Muscle layer of duodenum (tissue), 2 donors: ENCODE data around the gene DEAF1.
A peak's percentile ranks its signal among the peaks of the same experiment; 100 is the strongest.

Experiments used
- H3K27ac ChIP-seq: one replicate; pipeline ENCODE4 v1.7.0; 2013; ENCODE audit warnings: mild to moderate bottlenecking, low read length
- H3K27me3 ChIP-seq: one replicate; pipeline ENCODE4 v1.7.0; 2013; ENCODE audit warnings: low read depth, mild to moderate bottlenecking, control low read depth, low read length
- H3K36me3 ChIP-seq, 2 donors: one replicate each; pipeline ENCODE4 v1.7.0; 2013; ENCODE audit warnings: low read length in 2 of 2, control low read depth in 1 of 2, mild to moderate bottlenecking in 1 of 2; ENCODE audit not compliant: insufficient read depth in 2 of 2, control insufficient read depth in 1 of 2
- H3K4me1 ChIP-seq, 2 donors: one replicate each; pipeline ENCODE4 v1.7.0; 2013; ENCODE audit warnings: low read length in 2 of 2, mild to moderate bottlenecking in 2 of 2, control low read depth in 1 of 2, moderate library complexity in 1 of 2; ENCODE audit not compliant: insufficient read depth in 2 of 2, control insufficient read depth in 1 of 2
- H3K4me3 ChIP-seq, 2 donors: one replicate each; pipeline ENCODE4 v1.7.0; 2013; ENCODE audit warnings: low read length in 2 of 2, low read depth in 1 of 2, mild to moderate bottlenecking in 1 of 2
- H3K9me3 ChIP-seq, 2 donors: one replicate each; pipeline ENCODE4 v1.7.0; 2013; ENCODE audit warnings: low read length in 2 of 2, control low read depth in 1 of 2, mild to moderate bottlenecking in 1 of 2; ENCODE audit not compliant: control insufficient read depth in 1 of 2
- donor health status: healthy.

DEAF1 gene

GRCh38 chr11:624705-625635 lies 70.1 kb downstream of the DEAF1 start, which contains the start of gene CDHR5:
Gene CDHR5 (minus strand): TSS chr11:624955. CDS start chr11:624902, 53 bp downstream.
- H3K9me3 ChIP-seq, result no peaks in the 10 kb centered on the region
- peak within 1 kb of the TSS in 1 of 2 donors; percentile 30 for H3K4me3 ChIP-seq
- H3K27me3 ChIP-seq, result no peaks in the 10 kb centered on the region
- peak within 1 kb of the TSS; percentile 45 for H3K27ac ChIP-seq
- no peaks in the 10 kb centered on the region for H3K36me3 ChIP-seq
- peaks cover 0 to 4% of the 10 kb centered on the region in 2 donors for H3K4me1 ChIP-seq

GRCh38 chr11:623999-624704 lies 70.9 kb downstream of the DEAF1 start:
- no peaks in the 10 kb centered on the region for H3K27me3 ChIP-seq
- H3K36me3 ChIP-seq, result no peaks in the 10 kb centered on the region
- H3K27ac ChIP-seq, result peak overlapping the region; percentile 45
- no peaks in the 10 kb centered on the region for H3K9me3 ChIP-seq
- peak overlapping the region in 1 of 2 donors; percentile 30 for H3K4me3 ChIP-seq
- H3K4me1 ChIP-seq, result peaks cover 0 to 4% of the 10 kb centered on the region in 2 donors

- H3K4me1 ChIP-seq, result peaks cover 0 to 4% of the 10 kb centered on the region in 2 donors
- H3K36me3 ChIP-seq, result no peaks in the 10 kb centered on the region
- H3K27me3 ChIP-seq, result no peaks in the 10 kb centered on the region
- H3K4me3 ChIP-seq, result no peak overlapping the region
- no peak overlapping the region for H3K27ac ChIP-seq
- no peaks in the 10 kb centered on the region for H3K9me3 ChIP-seq
Observed at GRCh38 chr11:623349-623869, 71.6 kb downstream of the DEAF1 start.

GRCh38 chr11:621838-622237 lies 73.2 kb downstream of the DEAF1 start:
- no peaks in the 10 kb centered on the region for H3K36me3 ChIP-seq
- H3K9me3 ChIP-seq, result no peaks in the 10 kb centered on the region

GRCh38 chr11:620935-621814 lies 73.8 kb downstream of the DEAF1 start:
- H3K36me3 ChIP-seq, result no peaks in the 10 kb centered on the region
- H3K9me3 ChIP-seq, result no peaks in the 10 kb centered on the region
- H3K4me3 ChIP-seq, result no peak overlapping the region
- no peak overlapping the region for H3K27ac ChIP-seq
- no peaks in the 10 kb centered on the region for H3K4me1 ChIP-seq
- H3K27me3 ChIP-seq, result no peaks in the 10 kb centered on the region

More at GRCh38 chr11:621838-622237, 73.2 kb downstream of the DEAF1 start:
- no peaks in the 10 kb centered on the region for H3K4me1 ChIP-seq
- no peak overlapping the region for H3K4me3 ChIP-seq
- no peaks in the 10 kb centered on the region for H3K27me3 ChIP-seq
- no peak overlapping the region for H3K27ac ChIP-seq

DNA sequence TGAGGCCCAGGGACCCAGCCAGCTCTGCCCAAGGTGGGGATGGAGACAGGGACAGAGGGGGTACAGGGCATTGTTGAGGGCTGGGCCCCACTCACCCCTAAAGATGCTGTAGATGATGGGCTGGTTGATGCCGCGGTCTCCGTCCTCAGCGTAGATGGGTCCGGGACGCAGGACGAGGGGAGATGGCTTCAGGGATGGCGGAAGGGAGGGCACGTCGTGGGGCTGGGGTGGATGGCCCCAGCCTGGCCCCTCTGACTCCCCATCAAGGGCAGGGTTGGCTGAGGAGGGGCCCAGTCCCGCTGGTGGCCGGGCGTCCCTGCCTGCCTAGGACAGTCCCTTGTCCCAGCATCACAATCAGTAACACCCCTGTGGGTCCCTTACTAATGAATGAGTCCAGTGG lies 74.8 kb downstream of the DEAF1 start:
- H3K9me3 ChIP-seq, result no peaks in the 10 kb centered on the region
- no peaks in the 10 kb centered on the region for H3K27me3 ChIP-seq
- H3K36me3 ChIP-seq, result no peaks in the 10 kb centered on the region
- no peak overlapping the region for H3K27ac ChIP-seq
- no peak overlapping the region for H3K4me3 ChIP-seq
- peaks cover 0 to 2% of the 10 kb centered on the region in 2 donors for H3K4me1 ChIP-seq

GRCh38 chr11:619628-620050 lies 75.4 kb downstream of the DEAF1 start:
- H3K36me3 ChIP-seq, result no peaks in the 10 kb centered on the region
- H3K4me3 ChIP-seq, result no peak overlapping the region
- no peaks in the 10 kb centered on the region for H3K9me3 ChIP-seq
- H3K27me3 ChIP-seq, result no peaks in the 10 kb centered on the region
- peaks cover 0 to 7% of the 10 kb centered on the region in 2 donors for H3K4me1 ChIP-seq
- H3K27ac ChIP-seq, result no peak overlapping the region

DNA sequence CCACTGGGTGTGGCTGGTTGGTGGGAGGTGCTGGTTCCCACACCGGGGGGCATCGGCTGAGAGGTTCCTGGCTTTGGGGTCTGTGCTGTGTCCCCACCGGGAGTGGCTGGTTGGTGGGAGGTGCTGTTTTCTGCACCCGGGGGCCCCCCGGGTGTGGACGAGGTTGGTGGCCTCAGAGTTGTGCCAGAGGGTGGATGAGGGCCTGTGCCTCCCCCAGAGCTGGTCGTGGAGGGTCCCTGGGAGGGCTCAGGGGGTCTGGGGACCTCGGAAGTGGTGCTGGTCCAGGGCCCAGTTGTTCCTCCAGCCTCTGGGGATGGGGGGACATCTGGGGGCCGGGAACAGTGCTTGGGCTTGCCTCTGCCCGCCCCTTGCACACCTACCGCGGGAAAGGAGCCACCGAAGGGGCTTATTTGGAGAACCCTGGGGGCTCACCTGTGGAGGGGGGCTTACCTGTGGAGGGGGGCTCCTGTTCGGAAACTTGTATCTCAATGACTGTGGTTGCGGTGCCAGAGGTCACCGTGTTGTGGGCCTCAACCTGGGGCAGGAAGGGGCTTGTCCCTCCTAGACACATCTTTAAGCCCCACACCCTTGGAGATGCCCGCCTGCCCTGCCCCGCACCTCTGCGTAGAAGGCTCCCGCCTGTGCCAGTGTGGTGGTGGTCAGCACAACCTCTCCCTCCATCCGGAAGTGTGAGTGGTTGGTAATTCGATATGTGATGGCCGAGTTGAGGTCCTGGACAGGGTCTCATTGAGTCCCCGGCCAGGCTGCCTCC lies 76.0 kb downstream of the DEAF1 start:
- Histone ChIP-seq H3K27ac (no peak overlapping the region), H3K4me3 (no peak overlapping the region), H3K27me3 (no peaks in the 10 kb centered on the region), H3K36me3 (no peaks in the 10 kb centered on the region), H3K4me1 (peaks cover 0 to 13% of the 10 kb centered on the region in 2 donors), H3K9me3 (no peaks in the 10 kb centered on the region)

DNA sequence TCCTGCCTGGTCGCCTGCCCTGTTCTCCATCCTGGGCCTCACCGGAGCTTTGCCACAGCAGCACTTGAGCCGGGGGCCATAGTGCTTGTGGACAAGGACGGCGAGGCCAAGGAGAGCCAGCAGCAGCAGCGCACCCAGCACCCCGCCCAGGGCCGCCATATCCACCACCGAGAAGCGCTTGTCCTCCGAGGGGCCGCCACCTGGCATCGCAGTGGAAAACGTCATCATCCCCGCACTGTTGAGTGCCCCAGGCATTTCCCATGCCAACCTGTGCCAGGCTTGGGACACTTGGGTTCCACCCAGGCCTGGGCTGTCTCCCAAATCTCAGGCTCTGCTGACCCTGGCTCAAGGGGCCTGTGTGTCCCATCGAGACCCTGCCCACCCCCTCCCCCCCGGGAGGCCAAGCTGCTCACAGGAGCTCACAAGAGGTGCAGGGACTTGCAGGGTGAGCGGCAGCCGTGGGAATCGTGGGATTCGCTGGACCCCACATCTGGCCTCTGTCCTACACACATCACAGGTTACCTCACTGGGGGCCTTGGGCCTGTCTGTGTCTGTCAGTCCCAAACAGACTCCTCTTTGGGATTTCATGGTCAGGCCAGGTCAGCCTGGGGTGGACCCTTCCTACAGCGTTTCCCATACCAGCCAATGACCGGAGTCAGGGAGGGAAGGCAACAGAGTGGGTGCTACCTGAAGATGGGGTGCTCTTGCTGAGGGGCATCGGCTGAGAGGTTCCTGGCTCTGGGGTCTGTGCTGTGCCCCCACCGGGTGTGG lies 76.9 kb downstream of the DEAF1 start:
- H3K27me3 ChIP-seq, result no peaks in the 10 kb centered on the region
- H3K4me3 ChIP-seq, result no peak overlapping the region
- no peaks in the 10 kb centered on the region for H3K9me3 ChIP-seq
- no peak overlapping the region for H3K27ac ChIP-seq
- peaks cover under 1 to 2% of the 10 kb centered on the region in 2 donors for H3K36me3 ChIP-seq
- H3K4me1 ChIP-seq, result peaks cover 0 to 16% of the 10 kb centered on the region in 2 donors
